Esophagus muscularis mucosa (tissue), 4 donors: ENCODE data around the gene ARHGAP31. TPM values are rescaled to one million over a fixed set of nuclear protein-coding genes. Genes with fewer than 3 reads are reported as not detected.
"Not testable (repeated sequence)": the region's sequence is repeated elsewhere in the genome, so short reads cannot be mapped to it uniquely, and the experiment has no call there.

Experiments used
- DNase-seq: peaks from one replicate; pipeline ENCODE4 v3.0.0-alpha.2; 2017; ENCODE audit errors: extremely low spot score
- H3K27ac ChIP-seq, 4 donors: fragments of 200-600 bp; sonication (generic); replicated peaks in 1 of 4; 1 replicate in 3 of 4; 2 replicates in 1 of 4; pipeline ENCODE4 v1.5.1; 2016 to 2019; ENCODE audit warnings: mild to moderate bottlenecking in 1 of 4
- H3K27me3 ChIP-seq, 4 donors: fragments of 200-600 bp; sonication (generic); one replicate each; pipeline versions ENCODE4 v1.5.1 to v1.6.0; 2016 to 2019
- H3K36me3 ChIP-seq, 4 donors: fragments of 200-600 bp; sonication (generic); one replicate each; pipeline ENCODE4 v1.5.1; 2016 to 2019
- H3K4me1 ChIP-seq, 4 donors: fragments of 200-600 bp; sonication (generic); one replicate each; pipeline ENCODE4 v1.5.1; 2016 to 2019
- H3K4me3 ChIP-seq, 4 donors: fragments of 200-600 bp; sonication (generic); 1 replicate in 2 of 4; 2 replicates in 2 of 4; pipeline ENCODE4 v1.5.1; 2016 to 2019; ENCODE audit warnings: mild to moderate bottlenecking in 4 of 4, moderate library complexity in 1 of 4
- H3K9me3 ChIP-seq, 4 donors: fragments of 200-600 bp; sonication (generic); 1 replicate in 3 of 4; 2 replicates in 1 of 4; pipeline ENCODE4 v1.5.1; 2016 to 2019
- CTCF ChIP-seq, 3 experiments: fragments of 200-600 bp in 2 of 3; fragments of 450-650 bp in 1 of 3; sonication (generic) in 2 of 3; IDR thresholded peaks; one replicate each; pipeline ENCODE4 v1.5.1; 2017 to 2019; ENCODE audit warnings: antibody characterized with exemption in 3 of 3, mild to moderate bottlenecking in 2 of 3, moderate library complexity in 1 of 3
- EP300 ChIP-seq: sonication (generic); formaldehyde crosslinking; IDR thresholded peaks from one replicate; pipeline ENCODE4 v1.6.1; 2017; ENCODE audit warnings: antibody characterized with exemption
- POLR2A ChIP-seq: fragments of 450-650 bp; IDR thresholded peaks from one replicate; pipeline ENCODE4 v1.6.1; 2017; ENCODE audit warnings: antibody characterized with exemption, moderate library complexity, mild to moderate bottlenecking, low read depth
- POLR2AphosphoS5 ChIP-seq, 2 donors: sonication (generic); formaldehyde crosslinking; IDR thresholded peaks; one replicate each; pipeline ENCODE4 v1.6.1; 2017; ENCODE audit warnings: antibody characterized with exemption in 2 of 2
- WGBS: methylation state at CpG from one replicate; pipeline ENCODE4 v1.1.5; 2018; 5-methylcytosine and 5-hydroxymethylcytosine counted together
- intact Hi-C: fragments of 100-400 bp; cut with DNase I; formaldehyde crosslinking; loops from one replicate; pipeline ENCODE4 v1.15.1; 2023
- total RNA-seq, 4 donors: library from RNA; depleted of rRNA; stranded (reverse); fragments of >200 nt; gene quantifications; one replicate each; pipeline versions ENCODE4 v1.1.0 to v1.2.1, GENCODE V29; 2016

The ARHGAP31 gene
- total RNA-seq, 4 donors from 2014 or later = 14.5 to 25.9 (median 23.1) TPM

GRCh38 chr3:119350114-119350513, 55.9 kb downstream of the ARHGAP31 start:
- no peak for TF ChIP-seq CTCF (IDR thresholded peaks at IDR 0.05)
- TF ChIP-seq POLR2AphosphoS5 (IDR thresholded peaks at IDR 0.05) = peak in 1 of 2 donors; percentile 58
- Histone ChIP-seq H3K4me1 (peaks cover 38 to 64% (median 59%) of the 10 kb centered on the region in 4 donors), H3K27me3 (no peaks in the 10 kb centered on the region), H3K9me3 (no peaks in the 10 kb centered on the region), H3K4me3 (no peak overlapping the region), H3K27ac (peak overlapping the region; percentile 0 to 65 (median 20)), H3K36me3 (no peaks in the 10 kb centered on the region)
- DNase-seq = no peak
- intact Hi-C loops = no loop called here
- 60% methylated on average over 10 of the region's 10 CpGs for WGBS

DNA sequence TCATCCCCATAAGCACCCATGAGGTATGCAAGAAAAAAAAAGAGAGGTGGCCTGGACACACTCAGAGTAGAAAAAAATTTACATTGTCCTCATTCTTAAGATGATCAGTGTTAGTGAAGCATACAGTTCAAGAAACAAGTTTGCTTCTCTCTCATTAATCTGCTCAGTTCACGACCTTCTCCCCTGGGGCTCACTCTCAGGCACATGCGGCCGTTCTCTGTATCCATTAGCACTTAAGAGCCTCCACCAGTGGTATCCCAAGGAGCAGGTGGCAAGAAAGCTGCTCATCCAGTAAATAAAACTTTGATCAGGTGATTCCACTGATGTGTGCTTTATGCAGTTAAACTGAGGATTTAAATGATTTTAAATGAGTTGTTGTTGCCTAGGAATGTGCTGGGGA, 57.4 kb downstream of the ARHGAP31 start:
- Histone ChIP-seq H3K27me3 (no peaks in the 10 kb centered on the region), H3K4me3 (no peak overlapping the region), H3K4me1 (peaks cover 37 to 56% (median 52%) of the 10 kb centered on the region in 4 donors), H3K36me3 (no peaks in the 10 kb centered on the region), H3K27ac (peak overlapping the region in 2 of 4 donors; percentile 14 to 39), H3K9me3 (no peaks in the 10 kb centered on the region)
- intact Hi-C loops = no loop called here
- no peak for TF ChIP-seq POLR2A
- TF ChIP-seq CTCF (IDR thresholded peaks at IDR 0.05) = no peak
- no peak for TF ChIP-seq EP300
- no peak for TF ChIP-seq POLR2AphosphoS5 (IDR thresholded peaks at IDR 0.05)
- 78% methylated on average over 3 of the region's 3 CpGs for WGBS
- no peak for DNase-seq

- no peaks in the 10 kb centered on the region for H3K36me3 ChIP-seq
- H3K4me1 ChIP-seq = peaks cover 43 to 62% (median 56%) of the 10 kb centered on the region in 4 donors
- H3K27me3 ChIP-seq = no peaks in the 10 kb centered on the region
- H3K9me3 ChIP-seq = no peaks in the 10 kb centered on the region
- intact Hi-C loops = no loop called here
- H3K27ac ChIP-seq = peak overlapping the region in 3 of 4 donors; percentile 14 to 39 (median 23)
- no peak overlapping the region for H3K4me3 ChIP-seq
- DNase-seq = no peak
- 85% methylated on average over 4 of the region's 4 CpGs for WGBS
- no peak for TF ChIP-seq POLR2A
- TF ChIP-seq CTCF (IDR thresholded peaks at IDR 0.05) = no peak
- TF ChIP-seq EP300 = no peak
- TF ChIP-seq POLR2AphosphoS5 (IDR thresholded peaks at IDR 0.05) = no peak
These were observed 57.9 kb downstream of the ARHGAP31 start for GRCh38 chr3:119352034-119352609.

DNA sequence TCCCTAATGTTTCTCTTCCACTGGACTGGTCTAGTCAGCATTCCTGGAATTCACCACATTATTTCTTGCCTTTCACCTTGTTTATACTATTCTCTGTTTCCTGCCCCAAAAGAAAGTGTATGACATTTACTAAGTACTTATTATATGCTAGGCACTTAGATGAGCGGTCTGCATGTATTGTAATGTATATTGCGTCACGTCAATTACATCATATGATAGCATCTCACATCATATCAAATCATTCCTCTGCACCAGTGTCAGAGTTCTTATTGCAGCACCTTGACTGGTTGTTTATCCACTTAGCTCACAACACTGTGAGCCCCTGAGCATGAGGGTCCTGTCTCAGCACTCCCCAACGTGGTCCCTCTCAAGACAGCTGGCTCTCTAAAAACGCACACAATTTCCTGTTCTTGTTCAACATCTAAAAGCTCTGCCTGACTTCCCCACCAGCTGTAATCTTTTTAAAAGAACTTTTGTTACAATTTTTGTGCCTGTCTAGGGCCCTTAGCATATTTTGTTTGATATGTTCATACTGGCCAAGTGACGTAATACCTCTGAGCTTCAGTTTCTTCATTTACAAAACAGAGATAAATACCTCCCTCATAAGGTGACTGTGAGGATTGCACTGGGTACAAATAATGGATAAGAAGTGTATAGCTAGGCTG, 58.8 kb downstream of the ARHGAP31 start:
- 66% methylated on average over 6 of the region's 6 CpGs for WGBS
- intact Hi-C loops = no loop called here
- Histone ChIP-seq H3K4me3 (no peak overlapping the region), H3K4me1 (peaks cover 44 to 63% (median 61%) of the 10 kb centered on the region in 4 donors), H3K9me3 (no peaks in the 10 kb centered on the region), H3K36me3 (no peaks in the 10 kb centered on the region), H3K27me3 (no peaks in the 10 kb centered on the region), H3K27ac (peak overlapping the region; percentile 13 to 27 (median 22))
- no peak for DNase-seq
- TF ChIP-seq POLR2A (no peak), CTCF (IDR thresholded peaks at IDR 0.05) (peak; percentile 32 to 47 (median 38)), EP300 (no peak)

GRCh38 chr3:119355608-119356007, 61.4 kb downstream of the ARHGAP31 start:
- H3K9me3 ChIP-seq, H3K4me3 ChIP-seq, H3K27me3 ChIP-seq, intact Hi-C loops, H3K27ac ChIP-seq, DNase-seq, H3K36me3 ChIP-seq: not testable (repeated sequence)
- WGBS = 94% methylated on average over 5 of the region's 5 CpGs
- peaks cover 36 to 56% (median 49%) of the 10 kb centered on the region in 4 donors for H3K4me1 ChIP-seq
